ENCODE data around the gene NEK7. TPM values are rescaled to one million over a fixed set of nuclear protein-coding genes. Genes with fewer than 3 reads are reported as not detected.

The NEK7 gene
- total and polyA plus RNA-seq, 2 of the 8 experiments (the other 6 are each of a cell fraction or from before 2014, with no cell fraction given) = 5.1 to 10.0 TPM

GRCh38 chr1:198370996-198371395 is 214.2 kb downstream of the NEK7 start:
- no peak overlapping the region for H3K14ac ChIP-seq (ENCODE audit: insufficient read length)
- no peak overlapping the region for H3K4me2 ChIP-seq (ENCODE audit: insufficient read depth in 1 of 2, low read depth in 2 of 2, low read length in 2 of 2)
- H3K36me3 ChIP-seq (ENCODE audit: control insufficient read depth in 2 of 4, insufficient read depth in 4 of 4, low read length in 3 of 4) = no peaks in the 10 kb centered on the region
- DNase-seq (ENCODE audit: low read depth in 1 of 2, low spot score in 2 of 2) (no peak), FAIRE-seq (no peak)
- TF ChIP-seq FOSL1 (IDR thresholded peaks at IDR 0.05; ENCODE audit: insufficient read depth, low read depth, low read length) (no peak), CEBPB (IDR thresholded peaks at IDR 0.05; ENCODE audit: low read depth, low read length) (no peak), KDM1A (IDR thresholded peaks at IDR 0.05; ENCODE audit: borderline replicate concordance, low read length) (no peak), BACH1 (IDR thresholded peaks at IDR 0.05; ENCODE audit: low read length) (no peak), CHD1 (IDR thresholded peaks at IDR 0.05; ENCODE audit: low read depth, low read length) (no peak), PHF8 (conservative IDR thresholded peaks at IDR 0.05; ENCODE audit: low read depth, low read length) (no peak), SP2 (IDR thresholded peaks at IDR 0.05; ENCODE audit: low read length) (no peak), SIRT6 (IDR thresholded peaks at IDR 0.05; ENCODE audit: low read length) (no peak), BRCA1 (IDR thresholded peaks at IDR 0.05; ENCODE audit: low read depth, low read length) (no peak), SAP30 (IDR thresholded peaks at IDR 0.05; ENCODE audit: insufficient read depth, insufficient replicate concordance, low read length) (no peak), KDM4A (IDR thresholded peaks at IDR 0.05; ENCODE audit: low read depth, low read length, severe bottlenecking) (no peak)
- POLR2A ChIA-PET (ENCODE audit: partially characterized antibody) = no interaction called here
- H3K4me1 ChIP-seq (replicated peaks in 1 of 4; ENCODE audit: control insufficient read depth in 3 of 4, insufficient read depth in 4 of 4, low read length in 3 of 4) = no peaks in the 10 kb centered on the region
- no peak overlapping the region for H2BK12ac ChIP-seq (ENCODE audit: low read depth, low read length)
- H3K79me2 ChIP-seq (ENCODE audit: control insufficient read depth in 1 of 2, insufficient read depth in 2 of 2, low read length in 2 of 2) = no peaks in the 10 kb centered on the region
- H2BK5ac ChIP-seq (ENCODE audit: low read depth, low read length) = no peak overlapping the region
- H3K27ac ChIP-seq (ENCODE audit: low read depth, low read length) = no peak overlapping the region
- WGBS, 2 experiments (ENCODE audit: extremely low coverage in 1 of 2, insufficient coverage in 1 of 2, insufficient read length in 1 of 2, insufficient replicate concordance in 2 of 2, low coverage in 1 of 2, low lambda C conversion rate in 2 of 2, missing lambda C conversion rate in 1 of 2) = 82% methylated on average over 1 of the region's 1 CpG; no CpG with 5 or more reads in 1 of the 2 experiments
- H3K4me3 ChIP-seq (ENCODE audit: extremely low read depth in 1 of 4, insufficient read depth in 2 of 4, low read depth in 3 of 4, low read length in 4 of 4) = no peak overlapping the region
- no peaks in the 10 kb centered on the region for H3K79me1 ChIP-seq (ENCODE audit: low read depth, low read length)
- H4K20me1 ChIP-seq (replicated peaks in 1 of 2; ENCODE audit: control insufficient read depth in 1 of 2, insufficient read depth in 2 of 2, low read length in 2 of 2) = no peaks in the 10 kb centered on the region
- H3K56ac ChIP-seq (replicated peaks; ENCODE audit: insufficient read length, low read depth, low read length) = no peak overlapping the region
- H3K9ac ChIP-seq (replicated peaks in 1 of 4; ENCODE audit: extremely low read depth in 1 of 4, low read depth in 3 of 4, low read length in 3 of 4) = no peak overlapping the region
- no peak overlapping the region for H4K91ac ChIP-seq (replicated peaks; ENCODE audit: insufficient read length, low read length)
- H2AK5ac ChIP-seq (ENCODE audit: low read depth, low read length) = no peak overlapping the region
- no peak overlapping the region for H2BK120ac ChIP-seq (replicated peaks; ENCODE audit: low read depth, low read length)
- no peaks in the 10 kb centered on the region for H3K27me3 ChIP-seq (replicated peaks in 1 of 4; ENCODE audit: control insufficient read depth in 3 of 4, extremely low read depth in 1 of 4, insufficient read depth in 3 of 4, low read length in 3 of 4)
- no peak overlapping the region for H2AFZ ChIP-seq (ENCODE audit: low read length)
- no peak overlapping the region for H2BK20ac ChIP-seq (ENCODE audit: low read length)
- CTCF ChIA-PET (ENCODE audit: partially characterized antibody) = no interaction called here
- H3K23me2 ChIP-seq (ENCODE audit: low read depth, low read length) = no peaks in the 10 kb centered on the region
- no peak overlapping the region for H3K23ac ChIP-seq (ENCODE audit: insufficient read length)
- H4K8ac ChIP-seq (ENCODE audit: extremely low read depth, insufficient read depth, low read length) = no peak overlapping the region
- H3K4ac ChIP-seq (replicated peaks; ENCODE audit: insufficient read length, low read depth, low read length) = no peak overlapping the region
- no peak overlapping the region for H4K5ac ChIP-seq (ENCODE audit: insufficient read length, low read depth, low read length)
- peaks cover 3 to 6% of the 10 kb centered on the region in 2 experiments; a peak in 1 of 4 replicates for H3K9me3 ChIP-seq (ENCODE audit: insufficient read depth in 2 of 2, low read depth in 1 of 2, low read length in 1 of 2)
- no peak overlapping the region for H2BK15ac ChIP-seq (ENCODE audit: low read length)
- H3K18ac ChIP-seq (ENCODE audit: extremely low read depth, low read length) = no peak overlapping the region

Measured in H1 (cell line).